Measurements from ENCODE around the gene GABBR2. TPM values are rescaled to one million over a fixed set of nuclear protein-coding genes. Genes with fewer than 3 reads are reported as not detected.

GABBR2 gene
- total RNA-seq, 2 experiments from 2014 or later = not detected

- H3K9me3 Mint-ChIP-seq = no peaks in the 10 kb centered on the region
- no peaks in the 10 kb centered on the region for H3K4me1 ChIP-seq (ENCODE audit: insufficient read depth, low read length)
- no peaks in the 10 kb centered on the region for H3K27me3 Mint-ChIP-seq
- no peak overlapping the region for H3K27ac Mint-ChIP-seq
- no peak overlapping the region for H3K4me3 Mint-ChIP-seq
- no peaks in the 10 kb centered on the region for H3K36me3 ChIP-seq (ENCODE audit: insufficient read depth, low read length)
- no peak overlapping the region for H3K27ac ChIP-seq (ENCODE audit: low read depth in 1 of 2, low read length in 2 of 2)
- H3K9me3 ChIP-seq (ENCODE audit: control insufficient read depth in 1 of 2, insufficient read depth in 1 of 2, low read length in 2 of 2) = no peaks in the 10 kb centered on the region
- no peaks in the 10 kb centered on the region for H3K4me1 Mint-ChIP-seq (ENCODE audit: low read depth)
- no peak overlapping the region for H3K4me3 ChIP-seq (ENCODE audit: low read length)
- no peak for ATAC-seq (ENCODE audit: poor library complexity)
- POLR2A ChIA-PET = no interaction called here
- no peak for TF ChIP-seq CTCF (IDR thresholded peaks at IDR 0.05)
- intact Hi-C loops (cut with DNase I, micrococcal nuclease) = loop anchor here in 1 of 2 experiments (10.0 kb wide), 1 partner anchor 562 kb away; no protein-coding TSS in a partner anchor
- H3K27me3 ChIP-seq (ENCODE audit: control insufficient read depth in 1 of 2, insufficient read depth in 2 of 2, low read length in 2 of 2) = peaks cover 0 to under 1% of the 10 kb centered on the region in 2 experiments
- CTCF ChIA-PET = no interaction called here
- DNase-seq = no peak
- no peaks in the 10 kb centered on the region for H3K36me3 Mint-ChIP-seq (ENCODE audit: low read depth)
Observed at GRCh38 chr9:98306384-98307145, 402.2 kb downstream of the GABBR2 start.

- no peak for DNase-seq
- Histone ChIP-seq H3K36me3 (ENCODE audit: insufficient read depth, low read length) (no peaks in the 10 kb centered on the region), H3K27ac (ENCODE audit: low read depth in 1 of 2, low read length in 2 of 2) (no peak overlapping the region), H3K4me1 (ENCODE audit: insufficient read depth, low read length) (no peaks in the 10 kb centered on the region), H3K9me3 (ENCODE audit: control insufficient read depth in 1 of 2, insufficient read depth in 1 of 2, low read length in 2 of 2) (no peaks in the 10 kb centered on the region), H3K4me3 (ENCODE audit: low read length) (no peak overlapping the region), H3K27me3 (ENCODE audit: control insufficient read depth in 1 of 2, insufficient read depth in 2 of 2, low read length in 2 of 2) (peaks cover 0 to 2% of the 10 kb centered on the region in 2 experiments)
- Mint-ChIP-seq H3K27me3 (no peaks in the 10 kb centered on the region), H3K4me3 (no peak overlapping the region), H3K4me1 (ENCODE audit: low read depth) (no peaks in the 10 kb centered on the region), H3K27ac (no peak overlapping the region), H3K36me3 (ENCODE audit: low read depth) (no peaks in the 10 kb centered on the region), H3K9me3 (no peaks in the 10 kb centered on the region)
- POLR2A ChIA-PET = no interaction called here
- TF ChIP-seq CTCF (IDR thresholded peaks at IDR 0.05) = no peak
- intact Hi-C loops (cut with DNase I, micrococcal nuclease) = loop anchor here in 1 of 2 experiments (10.0 kb wide), 1 partner anchor 560 kb away; no protein-coding TSS in a partner anchor
- no peak for ATAC-seq (ENCODE audit: poor library complexity)
- CTCF ChIA-PET = no interaction called here
Observed at GRCh38 chr9:98304381-98304780, 404.4 kb downstream of the GABBR2 start.

- no peaks in the 10 kb centered on the region for H3K9me3 ChIP-seq (ENCODE audit: control insufficient read depth in 1 of 2, insufficient read depth in 1 of 2, low read length in 2 of 2)
- TF ChIP-seq CTCF (IDR thresholded peaks at IDR 0.05) = no peak
- H3K27me3 ChIP-seq (ENCODE audit: control insufficient read depth in 1 of 2, insufficient read depth in 2 of 2, low read length in 2 of 2) = peaks cover 0 to 2% of the 10 kb centered on the region in 2 experiments
- H3K36me3 ChIP-seq (ENCODE audit: insufficient read depth, low read length) = no peaks in the 10 kb centered on the region
- Mint-ChIP-seq H3K9me3 (no peaks in the 10 kb centered on the region), H3K27me3 (no peaks in the 10 kb centered on the region), H3K36me3 (ENCODE audit: low read depth) (no peaks in the 10 kb centered on the region), H3K4me3 (no peak overlapping the region), H3K4me1 (ENCODE audit: low read depth) (no peaks in the 10 kb centered on the region), H3K27ac (no peak overlapping the region)
- DNase-seq (no peak), ATAC-seq (ENCODE audit: poor library complexity) (no peak)
- intact Hi-C loops (cut with DNase I, micrococcal nuclease) = loop anchor here in 1 of 2 experiments (10.0 kb wide), 1 partner anchor 559 kb away; no protein-coding TSS in a partner anchor
- H3K27ac ChIP-seq (ENCODE audit: low read depth in 1 of 2, low read length in 2 of 2) = no peak overlapping the region
- H3K4me1 ChIP-seq (ENCODE audit: insufficient read depth, low read length) = no peaks in the 10 kb centered on the region
- POLR2A ChIA-PET = no interaction called here
- H3K4me3 ChIP-seq (ENCODE audit: low read length) = no peak overlapping the region
- CTCF ChIA-PET = no interaction called here
Observed at GRCh38 chr9:98303633-98304125, 405.1 kb downstream of the GABBR2 start.

Data from CD4-positive, alpha-beta T cell (primary cell).